Activated CD4-positive, alpha-beta T cell treated with anti-CD3 and anti-CD28 coated beads, Interleukin-2, amount 10 ng/mL, durations not matched to agents 24 days and 14 days (primary cell): ENCODE results near the gene SUSD2. TPM values are rescaled to one million over a fixed set of nuclear protein-coding genes. Genes with fewer than 3 reads are reported as not detected.
"Not testable (repeated sequence)": the region's sequence is repeated elsewhere in the genome, so short reads cannot be mapped to it uniquely, and the experiment has no call there.

Experiments
- DNase-seq: peaks from one replicate; pipeline ENCODE4 v3.0.0; 2022
- H3K27ac Mint-ChIP-seq: one replicate; pipeline ENCODE4 v1.8.0; 2022; ENCODE audit warnings: mild to moderate bottlenecking, mixed read lengths
- H3K27me3 Mint-ChIP-seq: one replicate; pipeline ENCODE4 v1.8.0; 2022; ENCODE audit warnings: mixed read lengths
- H3K36me3 Mint-ChIP-seq: one replicate; pipeline ENCODE4 v1.8.0; 2022; ENCODE audit warnings: low read depth, mild to moderate bottlenecking, mixed read lengths
- H3K4me1 Mint-ChIP-seq: one replicate; pipeline ENCODE4 v1.8.0; 2021; ENCODE audit warnings: mixed read lengths
- H3K4me3 Mint-ChIP-seq: one replicate; pipeline ENCODE4 v1.8.0; 2022; ENCODE audit warnings: mild to moderate bottlenecking, moderate library complexity, mixed read lengths
- H3K9me3 Mint-ChIP-seq: one replicate; pipeline ENCODE4 v1.8.0; 2021; ENCODE audit warnings: mixed read lengths
- intact Hi-C: fragments of 100-400 bp; cut with micrococcal nuclease; formaldehyde crosslinking; loops from one replicate; pipeline ENCODE4 v1.15.1; 2023
- total RNA-seq: library from RNA; stranded (reverse); gene quantifications from 2 replicates; pipeline ENCODE4 v1.2.3, GENCODE V29; 2022

SUSD2 gene, protein sequence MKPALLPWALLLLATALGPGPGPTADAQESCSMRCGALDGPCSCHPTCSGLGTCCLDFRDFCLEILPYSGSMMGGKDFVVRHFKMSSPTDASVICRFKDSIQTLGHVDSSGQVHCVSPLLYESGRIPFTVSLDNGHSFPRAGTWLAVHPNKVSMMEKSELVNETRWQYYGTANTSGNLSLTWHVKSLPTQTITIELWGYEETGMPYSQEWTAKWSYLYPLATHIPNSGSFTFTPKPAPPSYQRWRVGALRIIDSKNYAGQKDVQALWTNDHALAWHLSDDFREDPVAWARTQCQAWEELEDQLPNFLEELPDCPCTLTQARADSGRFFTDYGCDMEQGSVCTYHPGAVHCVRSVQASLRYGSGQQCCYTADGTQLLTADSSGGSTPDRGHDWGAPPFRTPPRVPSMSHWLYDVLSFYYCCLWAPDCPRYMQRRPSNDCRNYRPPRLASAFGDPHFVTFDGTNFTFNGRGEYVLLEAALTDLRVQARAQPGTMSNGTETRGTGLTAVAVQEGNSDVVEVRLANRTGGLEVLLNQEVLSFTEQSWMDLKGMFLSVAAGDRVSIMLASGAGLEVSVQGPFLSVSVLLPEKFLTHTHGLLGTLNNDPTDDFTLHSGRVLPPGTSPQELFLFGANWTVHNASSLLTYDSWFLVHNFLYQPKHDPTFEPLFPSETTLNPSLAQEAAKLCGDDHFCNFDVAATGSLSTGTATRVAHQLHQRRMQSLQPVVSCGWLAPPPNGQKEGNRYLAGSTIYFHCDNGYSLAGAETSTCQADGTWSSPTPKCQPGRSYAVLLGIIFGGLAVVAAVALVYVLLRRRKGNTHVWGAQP
- total RNA-seq: 0.75 and 0.78 TPM in 2 replicates

DNA sequence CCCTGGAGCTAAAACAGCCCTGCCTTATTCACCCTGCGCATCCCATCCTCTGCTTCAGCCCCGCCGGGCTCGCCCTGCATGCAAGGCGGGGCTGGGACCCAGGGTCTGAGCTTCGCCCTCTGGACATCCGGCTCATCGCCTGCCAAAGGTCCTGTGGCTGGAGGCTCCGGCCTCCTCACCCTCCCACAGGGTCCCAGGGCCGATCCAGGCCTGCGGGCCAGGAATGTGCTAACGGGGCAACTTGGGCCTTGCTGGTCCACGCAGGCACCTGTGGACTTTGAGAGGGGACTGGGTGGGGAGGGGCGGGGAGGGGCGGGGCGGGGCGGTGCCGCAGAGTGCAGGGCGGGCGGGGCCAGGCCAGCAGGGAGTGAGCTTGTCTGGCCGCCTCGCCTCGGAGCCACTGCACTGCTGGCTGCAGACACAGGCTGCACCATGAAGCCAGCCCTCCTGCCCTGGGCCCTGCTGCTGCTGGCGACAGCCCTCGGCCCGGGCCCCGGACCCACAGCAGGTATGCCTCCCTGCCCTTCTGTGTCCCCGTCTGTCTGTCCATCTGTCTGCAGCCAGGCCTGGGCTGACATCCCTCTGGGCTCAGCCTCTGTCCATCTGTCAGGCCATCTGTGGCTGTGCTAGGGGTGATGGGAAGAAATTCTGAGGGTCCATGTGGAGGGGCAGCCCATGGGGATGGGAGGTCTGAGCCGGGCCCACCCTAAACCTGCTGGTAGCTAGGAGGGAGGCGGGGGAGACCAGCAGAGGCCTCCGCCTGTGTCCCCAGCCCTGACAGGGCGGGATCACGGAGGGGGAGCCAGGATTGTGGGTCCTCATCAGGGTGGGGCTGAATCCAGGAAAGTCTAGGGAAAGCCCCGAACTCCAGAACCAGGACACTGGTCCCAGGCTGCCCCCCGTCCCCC is at the start of gene SUSD2:
SUSD2 (plus strand) TSS at position 400 of the 908 bp plus-strand sequence; CDS start at position 433, 33 bp downstream.
- no peak for DNase-seq
- no peaks in the 10 kb centered on the region for H3K27me3 Mint-ChIP-seq
- H3K36me3 Mint-ChIP-seq: peaks cover 1% of the 10 kb centered on the region
- no peak within 1 kb of the TSS for H3K4me3 Mint-ChIP-seq
- no peaks in the 10 kb centered on the region for H3K9me3 Mint-ChIP-seq
- no peaks in the 10 kb centered on the region for H3K4me1 Mint-ChIP-seq
- no peak within 1 kb of the TSS for H3K27ac Mint-ChIP-seq
- intact Hi-C loops: no loop called here

DNA sequence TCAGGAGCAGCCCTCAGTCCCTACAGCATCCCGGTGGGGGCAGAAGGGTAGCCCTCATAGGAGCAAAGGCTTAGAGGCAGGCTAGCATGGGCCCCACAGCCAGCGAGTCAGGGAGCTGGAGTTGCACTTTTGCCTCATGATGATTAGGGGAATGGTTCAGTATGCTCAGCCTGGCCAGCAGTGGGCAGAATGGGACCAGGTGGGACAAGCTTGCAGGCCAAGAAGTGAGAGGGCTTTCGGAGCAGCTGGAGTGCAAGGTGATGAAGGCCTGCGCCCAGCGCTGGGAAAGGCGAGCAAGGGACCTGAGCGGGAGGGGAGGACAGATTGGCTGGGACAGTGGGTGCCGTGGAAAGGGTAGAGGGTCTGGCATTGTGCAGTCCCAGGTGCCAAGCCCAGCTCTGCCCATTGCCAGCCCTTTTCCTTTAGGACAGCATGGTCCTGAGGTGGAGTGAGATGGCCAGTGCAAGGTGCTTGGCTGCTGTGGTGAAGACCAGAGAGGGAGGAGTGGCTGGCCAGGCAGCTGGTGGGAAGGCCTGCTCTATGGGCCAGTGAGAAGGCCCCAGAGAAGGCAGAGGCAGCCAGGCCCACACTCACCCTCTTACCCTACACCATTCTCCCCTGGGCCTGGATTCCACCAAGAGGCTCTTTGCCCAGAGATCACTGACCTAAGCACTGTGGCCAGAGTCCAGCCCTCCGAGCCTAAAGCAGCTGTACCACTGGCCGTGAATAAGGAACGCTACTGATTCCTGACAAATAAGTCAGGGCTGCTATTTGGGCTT is 47.9 kb upstream of the SUSD2 start:
- Mint-ChIP-seq H3K9me3 (no peaks in the 10 kb centered on the region), H3K27me3 (no peaks in the 10 kb centered on the region), H3K36me3 (peaks cover 39% of the 10 kb centered on the region), H3K4me3 (no peak overlapping the region), H3K4me1 (peaks cover 22% of the 10 kb centered on the region), H3K27ac (peak overlapping the region; percentile 30)
- DNase-seq: peak; percentile 68
- intact Hi-C loops: no loop called here

DNA sequence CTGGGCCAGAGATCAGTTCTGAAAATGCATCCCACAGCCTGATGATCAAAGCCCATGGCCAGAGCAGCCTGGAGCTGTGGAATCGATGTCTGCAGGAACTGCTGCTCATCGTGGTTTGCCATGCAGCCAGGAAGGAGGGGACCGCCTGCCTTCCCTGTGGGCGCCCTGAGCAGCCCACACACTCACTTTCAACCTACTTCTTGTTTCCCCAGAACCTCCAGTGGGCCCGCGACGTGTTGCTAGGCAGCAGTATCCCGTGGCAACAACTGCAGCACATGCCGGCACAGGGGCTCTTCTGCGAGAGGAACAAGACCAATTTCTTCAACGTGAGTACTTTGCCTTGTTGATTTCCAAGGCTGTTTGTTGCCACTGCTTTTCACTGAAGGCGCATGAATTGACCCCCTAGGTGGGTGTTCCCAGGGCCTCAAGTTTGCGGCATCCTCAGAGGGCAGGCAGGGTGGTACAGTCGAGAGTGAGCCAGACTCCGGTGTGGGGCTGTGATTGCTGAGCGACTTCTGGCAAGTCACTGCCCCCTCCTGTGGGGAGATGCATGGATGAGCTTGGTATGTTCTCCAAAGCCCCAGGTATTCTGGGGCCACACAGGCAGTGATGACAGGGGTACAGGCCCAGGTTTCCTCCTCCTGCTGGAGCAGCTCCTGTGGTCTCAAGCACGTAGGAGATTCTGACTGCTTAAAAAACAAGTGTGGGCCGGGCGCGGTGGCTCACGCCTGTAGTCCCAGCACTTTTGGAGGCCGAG is 47.0 kb upstream of the SUSD2 start:
- Mint-ChIP-seq H3K9me3 (no peaks in the 10 kb centered on the region), H3K27ac (peak overlapping the region; percentile 66), H3K36me3 (peaks cover 39% of the 10 kb centered on the region), H3K4me1 (peaks cover 19% of the 10 kb centered on the region), H3K27me3 (no peaks in the 10 kb centered on the region), H3K4me3 (no peak overlapping the region)
- peak; percentile 83 for DNase-seq
- intact Hi-C loops: no loop called here

DNA sequence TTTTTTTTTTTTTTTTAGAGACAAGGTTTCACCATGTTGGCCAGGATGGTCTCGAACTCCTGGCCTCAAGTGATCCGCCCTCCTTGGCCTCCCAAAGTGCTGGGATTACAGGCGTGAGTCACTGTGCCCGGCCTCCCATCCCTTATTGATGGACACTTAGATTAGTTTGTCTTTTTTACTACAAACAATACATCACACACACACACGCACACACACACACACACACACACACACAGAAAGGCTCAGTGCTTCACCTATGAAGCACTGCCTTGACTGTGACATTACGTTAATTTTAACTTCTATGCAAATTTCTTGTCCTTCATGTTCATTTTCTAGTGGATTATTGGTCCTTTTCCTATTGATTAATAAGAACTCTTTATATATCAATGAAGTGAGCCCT is 44.8 kb upstream of the SUSD2 start:
- H3K27me3 Mint-ChIP-seq, H3K9me3 Mint-ChIP-seq, intact Hi-C loops, DNase-seq, H3K27ac Mint-ChIP-seq, H3K4me3 Mint-ChIP-seq: not testable (repeated sequence)
- Mint-ChIP-seq H3K4me1 (peaks cover 27% of the 10 kb centered on the region), H3K36me3 (peaks cover 42% of the 10 kb centered on the region)

DNA sequence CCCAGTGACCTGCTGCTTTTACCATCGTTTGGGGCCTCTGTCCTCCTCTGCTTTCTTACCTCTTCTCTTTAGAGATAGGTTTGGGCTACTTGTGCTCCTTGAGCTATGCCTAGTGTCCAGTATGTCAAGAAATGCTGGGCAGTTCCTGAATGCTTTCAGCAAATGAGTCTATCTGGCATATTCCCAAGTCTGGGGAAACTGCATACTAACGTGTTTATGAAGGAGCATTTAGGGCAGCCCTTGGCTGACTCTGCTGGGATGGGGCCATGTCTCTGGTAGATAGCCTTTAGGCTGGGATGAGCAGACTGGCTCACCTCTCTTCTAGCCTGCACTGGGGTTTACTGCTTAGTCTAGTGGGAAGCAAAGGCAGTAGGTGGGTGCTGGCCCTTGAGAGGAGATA is 43.7 kb upstream of the SUSD2 start:
- no peaks in the 10 kb centered on the region for H3K27me3 Mint-ChIP-seq
- peaks cover 43% of the 10 kb centered on the region for H3K36me3 Mint-ChIP-seq
- H3K27ac Mint-ChIP-seq: no peak overlapping the region
- intact Hi-C loops: no loop called here
- H3K9me3 Mint-ChIP-seq: no peaks in the 10 kb centered on the region
- no peak overlapping the region for H3K4me3 Mint-ChIP-seq
- no peak for DNase-seq
- peaks cover 35% of the 10 kb centered on the region for H3K4me1 Mint-ChIP-seq

DNA sequence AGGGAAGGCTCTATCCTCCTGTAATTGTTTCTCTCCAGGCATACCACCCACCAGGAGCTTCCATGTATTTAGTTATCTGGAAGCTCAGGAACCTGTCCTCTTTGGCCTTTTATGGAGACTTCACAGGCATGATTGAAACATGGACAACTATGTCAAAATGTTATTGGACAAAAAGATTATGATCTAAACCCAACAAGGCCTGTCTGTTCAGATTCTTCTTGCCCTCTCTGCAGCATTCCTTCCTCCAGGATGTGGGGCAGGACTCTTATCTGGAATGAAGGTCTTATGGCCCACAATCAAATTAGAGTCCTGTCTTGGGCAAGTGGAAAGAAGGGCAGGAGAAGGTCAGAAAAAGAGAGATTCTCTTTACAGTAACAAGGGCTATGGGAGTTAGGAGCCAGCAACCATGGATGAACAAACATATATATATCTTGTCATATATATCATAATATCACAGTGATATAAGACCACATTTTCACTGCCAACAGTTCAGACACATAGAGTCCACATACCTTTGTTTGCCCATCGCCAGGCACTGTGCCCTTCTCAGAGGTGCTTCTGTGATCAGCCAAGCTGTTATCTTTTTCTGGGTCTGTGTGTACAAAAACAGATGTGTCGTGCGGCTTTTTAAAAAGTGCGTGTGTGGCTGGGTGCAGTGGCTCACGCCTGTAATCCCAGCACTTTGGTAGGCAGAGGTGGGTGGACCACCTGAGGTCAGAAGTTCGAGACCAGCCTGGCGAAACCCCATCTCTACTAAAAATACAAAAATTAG is 42.5 kb upstream of the SUSD2 start:
- no peak for DNase-seq
- intact Hi-C loops: no loop called here
- peaks cover 44% of the 10 kb centered on the region for H3K36me3 Mint-ChIP-seq
- H3K27ac Mint-ChIP-seq: no peak overlapping the region
- peaks cover 33% of the 10 kb centered on the region for H3K4me1 Mint-ChIP-seq
- no peaks in the 10 kb centered on the region for H3K27me3 Mint-ChIP-seq
- H3K9me3 Mint-ChIP-seq: no peaks in the 10 kb centered on the region
- no peak overlapping the region for H3K4me3 Mint-ChIP-seq

DNA sequence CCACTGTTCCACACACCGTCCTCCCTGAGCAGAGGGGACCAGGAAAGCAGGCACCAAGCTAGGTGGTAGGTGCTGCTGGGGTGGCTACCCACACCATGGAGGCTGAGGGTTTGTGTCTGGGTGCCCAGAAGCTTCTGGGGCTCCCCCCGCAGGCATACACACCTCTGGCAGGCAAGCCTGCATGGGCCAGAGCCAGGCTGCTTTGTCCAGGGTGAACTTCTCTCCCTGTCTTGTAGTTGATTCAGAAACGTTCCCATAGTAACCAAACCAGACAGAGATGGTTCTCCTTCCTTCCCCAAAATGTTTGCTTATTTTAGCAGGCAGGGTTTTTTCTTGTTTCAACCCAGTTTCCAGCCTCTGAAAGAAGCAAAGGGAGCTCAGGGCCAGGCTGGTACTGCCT is 40.9 kb upstream of the SUSD2 start:
- intact Hi-C loops: loop anchor here (2.0 kb wide), 1 partner anchor 14 kb away; no protein-coding TSS in a partner anchor
- H3K36me3 Mint-ChIP-seq: peaks cover 39% of the 10 kb centered on the region
- H3K27ac Mint-ChIP-seq: no peak overlapping the region
- no peaks in the 10 kb centered on the region for H3K27me3 Mint-ChIP-seq
- no peak overlapping the region for H3K4me3 Mint-ChIP-seq
- peaks cover 32% of the 10 kb centered on the region for H3K4me1 Mint-ChIP-seq
- no peak for DNase-seq
- no peaks in the 10 kb centered on the region for H3K9me3 Mint-ChIP-seq

DNA sequence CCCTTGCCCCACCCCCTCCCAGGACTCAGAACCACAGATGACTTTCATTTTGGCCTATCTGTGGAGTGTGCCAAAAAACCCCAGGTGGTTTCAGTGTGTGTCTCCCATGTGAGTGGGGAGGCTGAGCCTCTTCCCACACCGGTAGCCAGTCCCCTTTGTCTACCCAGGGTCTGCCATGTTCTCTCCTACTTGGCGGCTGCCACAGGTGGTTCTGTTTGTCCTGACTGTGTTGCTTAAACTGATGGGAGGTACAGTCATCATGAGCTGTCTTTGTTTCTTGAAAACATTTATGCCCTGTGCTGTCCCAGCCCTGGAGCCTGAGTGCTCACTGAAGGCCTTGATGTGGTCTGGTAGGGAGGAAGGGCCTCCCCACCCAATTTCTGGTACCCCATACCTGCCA is 39.7 kb upstream of the SUSD2 start:
- peak overlapping the region; percentile 77 for H3K27ac Mint-ChIP-seq
- H3K9me3 Mint-ChIP-seq: no peaks in the 10 kb centered on the region
- peak overlapping the region; percentile 44 for H3K4me3 Mint-ChIP-seq
- H3K4me1 Mint-ChIP-seq: peaks cover 39% of the 10 kb centered on the region
- H3K27me3 Mint-ChIP-seq: no peaks in the 10 kb centered on the region
- intact Hi-C loops: loop anchor here (2.0 kb wide), 1 partner anchor 13 kb away; no protein-coding TSS in a partner anchor
- peaks cover 29% of the 10 kb centered on the region for H3K36me3 Mint-ChIP-seq
- peak; percentile 73 for DNase-seq

DNA sequence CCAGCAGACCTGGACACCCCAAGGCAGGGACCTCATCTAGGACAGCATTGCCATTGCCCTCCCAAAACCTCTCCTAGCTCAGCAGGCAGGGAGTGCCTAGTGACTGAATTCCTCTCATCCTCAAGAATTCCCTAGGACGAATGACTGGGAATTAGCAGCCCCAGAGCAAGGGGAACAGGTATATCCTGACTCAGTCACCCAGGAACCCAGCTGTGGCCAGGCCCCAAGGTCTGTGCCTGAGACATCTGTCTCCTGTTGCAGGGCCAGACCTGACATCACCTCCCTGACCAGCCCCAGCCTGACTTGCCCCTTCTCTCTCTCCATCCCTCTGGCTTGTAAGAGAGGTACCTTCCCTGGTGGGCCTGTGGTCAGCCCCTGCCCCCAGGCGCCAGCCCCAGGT is 39.0 kb upstream of the SUSD2 start:
- H3K4me3 Mint-ChIP-seq: no peak overlapping the region
- intact Hi-C loops: no loop called here
- peak overlapping the region; percentile 32 for H3K27ac Mint-ChIP-seq
- H3K4me1 Mint-ChIP-seq: peaks cover 39% of the 10 kb centered on the region
- H3K27me3 Mint-ChIP-seq: no peaks in the 10 kb centered on the region
- H3K9me3 Mint-ChIP-seq: no peaks in the 10 kb centered on the region
- peaks cover 22% of the 10 kb centered on the region for H3K36me3 Mint-ChIP-seq
- DNase-seq: no peak

DNA sequence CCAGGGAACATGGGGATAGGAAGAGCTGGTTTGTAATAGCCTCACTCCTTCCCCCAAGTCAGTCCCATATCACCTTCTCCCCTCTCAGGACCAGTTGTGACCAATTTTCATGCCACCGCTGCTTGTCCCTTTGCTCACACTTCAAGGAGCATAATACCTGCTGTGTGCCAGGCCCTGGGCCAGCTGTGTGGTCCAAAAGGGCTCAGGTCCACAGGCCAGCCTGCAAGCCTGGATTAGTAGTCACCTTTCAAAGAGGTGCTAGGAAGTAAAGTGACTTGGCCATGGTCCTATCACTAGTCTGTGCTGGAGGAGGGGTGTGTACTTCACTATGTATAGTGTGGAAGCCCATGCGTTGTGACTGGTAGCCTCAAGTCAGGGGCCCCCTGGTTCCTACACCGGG is 38.5 kb upstream of the SUSD2 start:
- peaks cover 45% of the 10 kb centered on the region for H3K4me1 Mint-ChIP-seq
- H3K27ac Mint-ChIP-seq: no peak overlapping the region
- peaks cover 21% of the 10 kb centered on the region for H3K36me3 Mint-ChIP-seq
- no peaks in the 10 kb centered on the region for H3K27me3 Mint-ChIP-seq
- H3K9me3 Mint-ChIP-seq: no peaks in the 10 kb centered on the region
- intact Hi-C loops: no loop called here
- no peak for DNase-seq
- H3K4me3 Mint-ChIP-seq: no peak overlapping the region

DNA sequence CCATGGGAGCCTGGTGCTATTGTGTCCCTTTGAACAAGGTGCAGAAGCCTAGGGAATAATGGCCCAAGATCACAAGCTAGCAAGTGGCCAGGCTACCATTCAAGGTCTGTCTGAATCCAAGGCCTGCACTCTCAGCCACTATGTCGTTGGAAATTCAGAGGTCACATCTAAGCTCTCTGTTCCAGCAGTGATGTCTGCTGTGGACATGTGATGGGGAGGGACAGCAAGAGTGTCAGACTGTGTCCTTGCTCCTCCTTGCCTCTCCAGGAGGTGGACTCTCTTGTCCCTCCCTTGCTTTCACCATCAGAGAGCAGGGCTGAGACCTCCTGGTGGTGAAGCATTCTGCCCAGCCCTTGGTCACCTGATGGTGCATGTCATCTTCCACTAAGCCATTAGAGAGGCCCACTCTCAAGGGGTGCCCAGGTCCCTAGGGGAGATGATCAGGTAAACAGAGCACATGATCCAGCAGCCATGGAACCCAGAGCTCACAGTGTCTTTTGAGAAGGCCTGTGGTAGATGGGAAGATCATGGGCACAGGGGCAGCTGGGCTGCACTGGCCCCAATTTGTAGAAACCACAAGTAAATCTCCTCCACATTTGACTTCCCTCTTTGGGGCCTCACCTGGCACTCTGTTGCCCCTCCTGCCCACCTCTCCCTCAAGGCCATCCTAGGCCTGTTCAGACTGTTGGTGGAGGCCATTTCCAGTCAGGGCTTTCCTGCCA is 37.1 kb upstream of the SUSD2 start:
- no peak overlapping the region for H3K4me3 Mint-ChIP-seq
- intact Hi-C loops: no loop called here
- H3K4me1 Mint-ChIP-seq: peaks cover 46% of the 10 kb centered on the region
- H3K9me3 Mint-ChIP-seq: no peaks in the 10 kb centered on the region
- no peaks in the 10 kb centered on the region for H3K27me3 Mint-ChIP-seq
- no peak for DNase-seq
- peak overlapping the region; percentile 20 for H3K27ac Mint-ChIP-seq
- H3K36me3 Mint-ChIP-seq: peaks cover 21% of the 10 kb centered on the region
